Measurements from ENCODE around the gene PLK1. TPM values are rescaled to one million over a fixed set of nuclear protein-coding genes. Genes with fewer than 3 reads are reported as not detected.
"Not testable (repeated sequence)": the region's sequence is repeated elsewhere in the genome, so short reads cannot be mapped to it uniquely, and the experiment has no call there.

Gene PLK1
- total RNA-seq, 1 donor from 2014 or later: 2.6 TPM

DNA sequence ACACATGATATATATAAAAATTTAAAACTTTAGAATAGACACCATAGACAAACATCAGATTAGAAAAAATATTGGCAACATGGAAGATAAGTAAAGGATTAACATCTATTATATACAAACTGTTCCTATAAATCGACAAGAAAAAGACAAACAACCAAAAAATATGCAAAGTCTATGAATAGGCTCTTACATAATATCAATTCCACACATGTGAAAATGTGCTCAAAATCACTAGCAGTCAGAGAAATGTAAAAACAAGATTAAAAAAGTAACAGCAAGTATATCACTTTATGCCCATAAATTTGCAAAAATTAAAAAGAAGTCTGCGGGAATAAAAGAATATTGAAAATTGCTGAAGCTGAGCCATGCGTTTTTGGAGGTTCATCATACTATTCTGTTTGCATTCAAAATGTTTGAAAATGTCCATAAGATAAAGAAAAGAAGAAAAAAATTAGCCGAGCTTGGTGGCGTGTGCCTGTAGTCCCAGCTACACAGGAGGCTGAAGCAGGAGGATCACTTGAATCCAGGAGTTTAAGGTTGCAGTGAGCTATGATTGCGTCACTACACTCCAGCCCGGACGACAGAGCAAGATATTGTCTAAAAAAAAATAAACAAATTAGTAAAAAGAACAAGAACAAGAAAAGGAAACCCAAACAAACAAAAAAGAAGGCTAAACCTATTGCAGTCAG lies 45.6 kb downstream of the PLK1 start:
- no peaks in the 10 kb centered on the region for H3K4me1 ChIP-seq (ENCODE audit: control insufficient read depth in 3 of 3, insufficient read depth in 3 of 3, low read length in 3 of 3)
- H3K36me3 ChIP-seq (ENCODE audit: control insufficient read depth in 3 of 3, insufficient read depth in 3 of 3, low read length in 3 of 3): no peaks in the 10 kb centered on the region
- no peak overlapping the region for H3K9ac ChIP-seq (ENCODE audit: low read depth in 1 of 3, low read length in 3 of 3)
- no peaks in the 10 kb centered on the region for H3K9me3 ChIP-seq (ENCODE audit: control insufficient read depth in 3 of 3, low read length in 3 of 3)
- no peak overlapping the region for H3K4me3 ChIP-seq (ENCODE audit: low read length in 3 of 3)
- no peak overlapping the region for H3K27ac ChIP-seq (ENCODE audit: low read depth, low read length)
- no peaks in the 10 kb centered on the region for H3K27me3 ChIP-seq (ENCODE audit: control insufficient read depth in 3 of 3, insufficient read depth in 3 of 3, low read length in 3 of 3)

DNA sequence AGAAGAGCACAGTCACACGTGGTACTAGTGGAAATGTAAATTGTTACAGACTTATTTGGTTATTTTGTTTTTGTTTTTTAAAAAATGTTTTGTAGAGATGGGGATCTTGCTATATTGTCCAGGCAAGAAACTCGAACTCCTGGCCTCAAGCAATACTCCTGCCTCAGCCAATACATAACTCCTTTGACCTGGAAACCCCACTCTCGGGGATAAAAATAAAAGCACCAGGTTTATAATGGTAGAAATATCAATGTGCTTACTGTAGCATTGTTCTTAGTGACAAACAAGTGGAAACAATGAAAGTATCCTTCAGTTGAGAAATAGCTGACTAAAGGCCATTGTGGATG lies 46.1 kb downstream of the PLK1 start:
- Histone ChIP-seq H3K27ac (ENCODE audit: low read depth, low read length) (no peak overlapping the region), H3K4me3 (ENCODE audit: low read length in 3 of 3) (no peak overlapping the region), H3K4me1 (ENCODE audit: control insufficient read depth in 3 of 3, insufficient read depth in 3 of 3, low read length in 3 of 3) (no peaks in the 10 kb centered on the region), H3K27me3 (ENCODE audit: control insufficient read depth in 3 of 3, insufficient read depth in 3 of 3, low read length in 3 of 3) (no peaks in the 10 kb centered on the region), H3K9me3 (ENCODE audit: control insufficient read depth in 3 of 3, low read length in 3 of 3) (no peaks in the 10 kb centered on the region), H3K36me3 (ENCODE audit: control insufficient read depth in 3 of 3, insufficient read depth in 3 of 3, low read length in 3 of 3) (no peaks in the 10 kb centered on the region), H3K9ac (ENCODE audit: low read depth in 1 of 3, low read length in 3 of 3) (no peak overlapping the region)

DNA sequence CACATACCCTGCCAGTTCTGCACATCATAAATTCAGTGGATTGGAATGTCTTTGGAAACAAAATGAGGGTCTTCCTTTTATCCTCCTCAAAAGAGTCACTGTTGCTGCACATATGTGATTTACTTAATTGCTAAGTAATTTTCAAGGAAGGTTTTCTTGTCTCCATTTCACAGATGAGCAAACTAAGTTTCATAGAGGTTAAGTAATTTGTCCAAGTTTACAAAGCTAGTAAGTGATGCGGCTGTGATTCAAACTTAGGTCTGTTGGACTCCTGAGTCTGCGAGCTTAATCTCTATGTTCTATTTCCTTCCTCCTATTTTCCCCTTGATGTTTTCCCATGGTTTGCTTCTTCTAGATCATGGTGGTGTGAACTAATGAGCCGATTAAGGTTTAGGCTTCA lies 48.0 kb downstream of the PLK1 start:
- Histone ChIP-seq H3K4me1 (ENCODE audit: control insufficient read depth in 3 of 3, insufficient read depth in 3 of 3, low read length in 3 of 3) (no peaks in the 10 kb centered on the region), H3K4me3 (ENCODE audit: low read length in 3 of 3) (no peak overlapping the region), H3K36me3 (ENCODE audit: control insufficient read depth in 3 of 3, insufficient read depth in 3 of 3, low read length in 3 of 3) (no peaks in the 10 kb centered on the region), H3K27ac (ENCODE audit: low read depth, low read length) (no peak overlapping the region), H3K9ac (ENCODE audit: low read depth in 1 of 3, low read length in 3 of 3) (no peak overlapping the region), H3K27me3 (ENCODE audit: control insufficient read depth in 3 of 3, insufficient read depth in 3 of 3, low read length in 3 of 3) (no peaks in the 10 kb centered on the region), H3K9me3 (ENCODE audit: control insufficient read depth in 3 of 3, low read length in 3 of 3) (no peaks in the 10 kb centered on the region)

DNA sequence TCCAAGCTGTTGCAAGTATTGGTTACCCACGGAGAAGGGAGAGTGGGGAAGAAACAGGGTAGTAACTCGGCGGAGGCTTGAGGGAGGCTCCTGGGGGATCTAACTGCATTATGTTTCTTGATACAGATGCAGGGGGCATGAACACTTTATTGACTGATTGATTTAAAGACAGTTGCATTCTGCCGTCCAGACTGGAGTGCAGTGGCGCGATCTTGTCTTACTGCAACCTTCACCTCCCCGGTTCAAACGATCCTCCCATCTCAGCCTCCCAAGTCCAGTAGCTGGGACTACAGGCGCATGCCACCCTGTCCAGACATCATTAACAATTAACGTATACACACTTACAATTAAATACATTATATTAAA lies 49.4 kb downstream of the PLK1 start:
- Histone ChIP-seq H3K36me3 (ENCODE audit: control insufficient read depth in 3 of 3, insufficient read depth in 3 of 3, low read length in 3 of 3) (no peaks in the 10 kb centered on the region), H3K27me3 (ENCODE audit: control insufficient read depth in 3 of 3, insufficient read depth in 3 of 3, low read length in 3 of 3) (no peaks in the 10 kb centered on the region), H3K4me3 (ENCODE audit: low read length in 3 of 3) (no peak overlapping the region), H3K9me3 (ENCODE audit: control insufficient read depth in 3 of 3, low read length in 3 of 3) (no peaks in the 10 kb centered on the region), H3K4me1 (ENCODE audit: control insufficient read depth in 3 of 3, insufficient read depth in 3 of 3, low read length in 3 of 3) (no peaks in the 10 kb centered on the region), H3K9ac (ENCODE audit: low read depth in 1 of 3, low read length in 3 of 3) (no peak overlapping the region), H3K27ac (ENCODE audit: low read depth, low read length) (no peak overlapping the region)

DNA sequence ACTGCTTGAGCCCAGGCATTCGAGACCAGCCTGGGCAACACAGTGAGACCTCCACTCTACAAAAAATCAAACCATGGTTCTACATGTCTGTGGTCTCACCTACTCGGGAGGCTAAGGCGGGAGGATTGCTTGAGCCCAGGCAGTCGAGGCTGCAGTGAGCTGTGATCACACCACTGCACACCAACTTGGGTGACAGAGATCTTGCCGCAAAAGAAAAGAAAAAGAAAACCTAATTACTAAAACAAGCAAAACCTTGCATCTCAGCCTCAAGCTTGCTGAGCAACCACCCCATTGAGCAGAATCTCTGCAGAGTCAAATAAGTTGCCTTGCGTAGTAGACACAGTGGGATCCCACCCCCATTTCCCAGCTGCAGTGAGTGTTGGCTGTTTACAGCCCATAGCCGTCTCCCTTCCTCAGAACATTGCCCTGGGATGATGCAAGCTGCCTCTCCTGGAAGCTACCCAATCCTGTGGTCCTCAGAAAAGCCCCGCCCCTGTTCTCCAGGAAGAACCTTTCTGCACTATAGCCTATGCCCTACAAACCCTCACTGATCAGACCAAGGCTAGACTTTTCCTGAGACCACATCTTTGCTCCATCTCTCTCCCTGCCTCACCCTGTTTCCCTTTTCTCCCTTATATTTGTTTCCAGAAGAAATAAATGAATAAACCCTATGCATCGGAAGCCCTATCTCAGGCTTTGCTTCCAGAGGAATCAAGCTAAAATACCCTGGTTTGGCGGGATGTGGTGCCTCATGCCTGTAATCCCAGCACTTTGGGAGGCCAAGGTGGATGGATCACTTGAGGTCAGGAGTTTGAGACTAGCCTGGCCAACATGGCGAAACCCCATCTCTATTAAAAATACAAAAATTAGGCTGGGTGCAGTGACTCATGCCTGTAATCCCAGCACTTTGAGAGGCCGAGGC lies 51.1 kb downstream of the PLK1 start:
- H3K9ac ChIP-seq (ENCODE audit: low read depth in 1 of 3, low read length in 3 of 3): no peak overlapping the region
- no peak overlapping the region for H3K27ac ChIP-seq (ENCODE audit: low read depth, low read length)
- no peaks in the 10 kb centered on the region for H3K9me3 ChIP-seq (ENCODE audit: control insufficient read depth in 3 of 3, low read length in 3 of 3)
- no peaks in the 10 kb centered on the region for H3K4me1 ChIP-seq (ENCODE audit: control insufficient read depth in 3 of 3, insufficient read depth in 3 of 3, low read length in 3 of 3)
- H3K27me3 ChIP-seq (ENCODE audit: control insufficient read depth in 3 of 3, insufficient read depth in 3 of 3, low read length in 3 of 3): no peaks in the 10 kb centered on the region
- H3K36me3 ChIP-seq (ENCODE audit: control insufficient read depth in 3 of 3, insufficient read depth in 3 of 3, low read length in 3 of 3): no peaks in the 10 kb centered on the region
- H3K4me3 ChIP-seq (ENCODE audit: low read length in 3 of 3): no peak overlapping the region

DNA sequence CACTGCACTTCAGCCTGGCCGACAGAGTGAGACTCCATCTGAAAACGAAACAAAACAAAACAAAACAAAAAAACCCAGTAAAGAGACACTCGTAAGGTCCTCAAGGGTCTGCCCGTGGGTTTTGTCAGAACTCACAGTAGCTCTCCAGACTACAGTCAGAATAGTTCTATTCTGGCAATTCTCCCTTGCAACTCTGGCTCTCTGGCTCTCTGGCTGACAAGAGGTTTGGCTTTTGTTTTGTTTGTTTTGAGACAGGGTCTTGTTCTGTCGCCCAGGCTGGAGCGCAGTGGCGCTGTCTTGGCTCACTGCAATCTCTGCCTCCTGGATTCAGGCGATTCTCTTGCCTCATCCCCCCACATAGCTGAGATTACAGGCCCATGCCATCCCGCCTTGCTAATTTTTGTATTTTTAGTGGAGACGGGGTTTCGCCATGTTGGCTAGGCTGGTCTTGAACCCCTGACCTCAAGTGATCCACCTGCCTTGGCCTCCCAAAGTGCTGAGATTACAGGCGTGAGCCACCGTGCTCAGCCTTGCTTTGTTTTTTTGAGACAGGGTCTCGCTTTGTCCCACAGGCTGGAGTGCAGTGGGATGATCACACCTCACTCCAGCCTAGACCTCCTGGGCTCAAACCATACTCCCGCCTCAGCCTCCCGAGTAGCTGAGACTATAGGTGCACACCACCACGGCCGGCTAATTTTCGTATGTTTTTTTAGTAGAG lies 55.6 kb downstream of the PLK1 start:
- H3K9me3 ChIP-seq (ENCODE audit: control insufficient read depth in 3 of 3, low read length in 3 of 3): no peaks in the 10 kb centered on the region
- H3K27ac ChIP-seq (ENCODE audit: low read depth, low read length): no peak overlapping the region
- no peak overlapping the region for H3K4me3 ChIP-seq (ENCODE audit: low read length in 3 of 3)
- H3K27me3 ChIP-seq (ENCODE audit: control insufficient read depth in 3 of 3, insufficient read depth in 3 of 3, low read length in 3 of 3): no peaks in the 10 kb centered on the region
- no peak overlapping the region for H3K9ac ChIP-seq (ENCODE audit: low read depth in 1 of 3, low read length in 3 of 3)
- H3K4me1 ChIP-seq (ENCODE audit: control insufficient read depth in 3 of 3, insufficient read depth in 3 of 3, low read length in 3 of 3): no peaks in the 10 kb centered on the region
- H3K36me3 ChIP-seq (ENCODE audit: control insufficient read depth in 3 of 3, insufficient read depth in 3 of 3, low read length in 3 of 3): no peaks in the 10 kb centered on the region

DNA sequence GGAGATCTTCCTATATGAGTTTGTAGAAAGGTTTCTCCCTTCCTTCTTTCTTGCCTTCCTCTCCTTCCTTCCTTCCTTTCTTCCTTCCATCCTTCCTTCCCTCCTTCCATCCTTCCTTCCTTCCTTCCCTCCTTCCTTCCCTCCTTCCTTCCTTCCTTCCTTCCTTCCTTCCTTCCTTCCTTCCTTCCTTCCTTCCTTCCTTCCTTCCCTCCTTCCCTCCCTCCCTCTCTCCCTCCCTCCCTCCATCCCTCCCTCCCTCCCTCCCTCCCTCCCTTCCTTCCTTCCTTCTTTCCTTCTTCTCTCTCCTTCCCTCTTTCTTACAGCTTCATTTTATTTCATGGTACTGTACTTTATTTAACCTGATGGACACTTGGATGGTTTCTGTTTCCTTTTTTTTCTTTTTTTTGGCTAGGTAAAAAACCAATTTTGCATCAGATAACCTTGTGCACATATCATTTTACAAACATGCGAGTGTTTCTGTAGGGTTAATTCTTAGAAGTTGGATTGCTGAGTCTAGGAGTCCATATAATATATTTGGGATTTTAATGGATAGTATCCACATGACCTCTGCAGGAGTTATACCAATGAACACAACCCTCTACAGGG lies 58.8 kb downstream of the PLK1 start:
- not testable (repeated sequence) for H3K4me3 ChIP-seq (ENCODE audit: low read length in 3 of 3)

DNA sequence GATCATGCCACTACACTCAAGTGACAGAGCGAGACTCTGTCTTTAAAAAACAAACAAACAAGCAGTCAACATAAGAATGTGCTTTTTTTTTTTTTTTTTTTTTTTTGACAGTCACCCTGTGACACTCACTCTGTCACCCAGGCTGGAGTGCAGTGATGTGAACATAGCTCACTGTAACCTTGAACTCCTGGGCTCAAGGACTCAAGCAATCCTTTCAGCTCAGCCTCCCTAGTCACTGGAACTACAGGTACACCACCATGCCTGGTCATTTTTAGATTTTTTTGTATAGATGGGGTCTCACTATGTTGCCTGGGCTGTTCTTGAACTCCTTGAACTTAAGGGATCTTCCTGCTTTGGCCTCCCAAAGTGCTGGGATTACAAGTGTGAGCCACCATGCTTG lies 60.8 kb downstream of the PLK1 start:
- no peaks in the 10 kb centered on the region for H3K36me3 ChIP-seq (ENCODE audit: control insufficient read depth in 3 of 3, insufficient read depth in 3 of 3, low read length in 3 of 3)
- H3K27ac ChIP-seq (ENCODE audit: low read depth, low read length): no peak overlapping the region
- no peaks in the 10 kb centered on the region for H3K9me3 ChIP-seq (ENCODE audit: control insufficient read depth in 3 of 3, low read length in 3 of 3)
- H3K4me1 ChIP-seq (ENCODE audit: control insufficient read depth in 3 of 3, insufficient read depth in 3 of 3, low read length in 3 of 3): no peaks in the 10 kb centered on the region
- no peak overlapping the region for H3K4me3 ChIP-seq (ENCODE audit: low read length in 3 of 3)
- H3K27me3 ChIP-seq (ENCODE audit: control insufficient read depth in 3 of 3, insufficient read depth in 3 of 3, low read length in 3 of 3): peaks cover 0 to 6% (median 0%) of the 10 kb centered on the region in 3 donors
- H3K9ac ChIP-seq (ENCODE audit: low read depth in 1 of 3, low read length in 3 of 3): no peak overlapping the region

More for the DNA sequence above, 58.8 kb downstream of the PLK1 start:
- H3K36me3 ChIP-seq (ENCODE audit: control insufficient read depth in 3 of 3, insufficient read depth in 3 of 3, low read length in 3 of 3); H3K27me3 ChIP-seq (ENCODE audit: control insufficient read depth in 3 of 3, insufficient read depth in 3 of 3, low read length in 3 of 3); H3K9ac ChIP-seq (ENCODE audit: low read depth in 1 of 3, low read length in 3 of 3); H3K27ac ChIP-seq (ENCODE audit: low read depth, low read length); H3K4me1 ChIP-seq (ENCODE audit: control insufficient read depth in 3 of 3, insufficient read depth in 3 of 3, low read length in 3 of 3); H3K9me3 ChIP-seq (ENCODE audit: control insufficient read depth in 3 of 3, low read length in 3 of 3): not testable (repeated sequence)

All from skeletal muscle tissue (tissue), 4 donors.